NCI-H524 (cell line): Measurements from ENCODE around the gene RAD50.
"Not testable (repeated sequence)": the region's sequence is repeated elsewhere in the genome, so short reads cannot be mapped to it uniquely, and the experiment has no call there.

ENCODE experiments used
- DNase-seq, 2 experiments: peaks; one replicate each; lab custom pipeline; 2025; lab: John Stamatoyannopoulos, UW

The RAD50 gene

DNA sequence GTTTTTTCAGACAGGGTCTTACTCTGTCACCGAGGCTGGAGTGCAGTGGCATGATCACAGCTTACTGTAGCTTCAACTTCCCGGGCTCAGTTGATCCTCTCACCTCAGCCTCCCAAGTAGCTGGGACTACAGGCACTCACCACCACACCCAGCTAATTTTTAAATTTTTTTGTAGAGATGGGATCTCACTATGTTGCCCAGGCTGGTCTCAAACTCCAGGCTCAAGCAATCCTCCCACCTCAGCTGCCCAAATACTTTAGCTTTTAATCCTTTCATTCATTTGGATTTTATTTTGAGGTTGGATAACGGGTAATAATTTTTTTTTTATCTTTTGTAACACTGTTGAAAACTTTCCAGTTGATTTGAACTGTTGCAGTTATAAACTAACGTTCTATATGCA, 76.8 kb downstream of the RAD50 start:
- not testable (repeated sequence) for DNase-seq

DNA sequence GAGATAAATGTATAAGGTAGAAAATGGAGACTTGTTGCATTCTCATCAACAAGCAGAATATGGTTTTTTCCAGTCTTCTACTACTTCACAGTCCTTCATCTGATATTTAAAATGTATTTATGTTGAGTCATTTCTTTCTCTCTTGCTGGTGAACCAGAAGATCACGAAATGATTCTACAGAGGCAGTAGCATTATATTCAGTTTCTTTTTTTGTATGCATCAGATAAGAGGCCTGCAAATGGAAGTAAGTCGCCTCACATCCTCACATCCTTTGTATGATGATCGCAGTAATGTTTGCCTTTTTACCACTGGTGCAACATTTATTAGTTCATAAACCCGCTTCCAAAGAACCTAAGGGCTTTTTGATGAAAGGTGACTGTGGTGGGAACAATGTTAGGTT, 79.1 kb downstream of the RAD50 start:
- no peak for DNase-seq

DNA sequence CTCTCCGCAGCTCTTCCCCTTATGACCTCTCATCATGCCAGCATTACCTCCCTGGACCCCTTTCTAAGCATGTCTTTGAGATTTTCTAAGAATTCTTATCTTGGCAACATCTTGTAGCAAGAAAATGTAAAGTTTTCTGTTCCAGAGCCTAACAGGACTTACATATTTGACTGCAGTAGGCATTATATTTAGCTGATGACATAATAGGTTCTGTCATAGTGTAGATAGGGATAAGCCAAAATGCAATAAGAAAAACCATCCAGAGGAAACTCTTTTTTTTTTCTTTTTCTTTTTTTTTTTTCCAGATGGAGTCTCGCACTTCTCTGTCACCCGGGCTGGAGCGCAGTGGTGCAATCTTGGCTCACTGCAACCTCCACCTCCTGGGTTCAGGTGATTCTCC, 80.5 kb downstream of the RAD50 start:
- DNase-seq: no peak

DNA sequence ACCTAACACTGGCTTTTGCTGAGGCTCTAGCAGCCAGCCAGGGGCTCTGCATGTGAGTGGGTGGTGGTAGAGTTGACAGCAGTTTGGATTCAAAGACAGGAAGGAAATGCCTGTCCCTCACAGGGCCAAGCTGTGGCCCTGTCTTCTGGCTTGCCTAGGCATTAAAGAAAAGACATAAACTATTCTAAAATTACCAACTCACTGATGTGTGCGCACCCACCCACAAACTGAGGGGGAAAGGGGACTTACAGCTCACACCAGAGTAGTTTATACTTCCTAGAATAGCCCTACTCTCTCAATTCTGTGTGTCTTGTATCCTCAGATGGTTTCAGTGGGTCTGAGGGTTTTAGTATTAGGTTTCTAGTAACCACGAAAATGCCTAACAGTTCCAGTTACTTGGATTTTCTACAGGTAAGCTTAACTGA, 82.9 kb downstream of the RAD50 start:
- DNase-seq: no peak

DNA sequence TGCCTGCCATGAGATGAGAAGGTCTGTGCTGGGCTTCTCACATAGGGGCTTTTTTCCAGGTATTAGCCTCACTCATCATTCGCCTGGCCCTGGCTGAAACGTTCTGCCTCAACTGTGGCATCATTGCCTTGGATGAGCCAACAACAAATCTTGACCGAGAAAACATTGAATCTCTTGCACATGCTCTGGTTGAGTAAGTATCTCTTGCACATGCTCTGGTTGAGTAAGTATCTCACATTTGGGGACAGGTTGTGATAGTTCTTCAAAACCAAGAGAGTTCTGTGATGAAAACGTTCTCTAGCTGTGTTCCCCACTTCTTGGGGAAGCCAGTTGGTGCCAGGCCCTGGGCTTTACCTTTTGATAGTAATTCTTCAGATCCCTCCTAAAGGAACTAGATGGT, 83.8 kb downstream of the RAD50 start:
- no peak for DNase-seq

DNA sequence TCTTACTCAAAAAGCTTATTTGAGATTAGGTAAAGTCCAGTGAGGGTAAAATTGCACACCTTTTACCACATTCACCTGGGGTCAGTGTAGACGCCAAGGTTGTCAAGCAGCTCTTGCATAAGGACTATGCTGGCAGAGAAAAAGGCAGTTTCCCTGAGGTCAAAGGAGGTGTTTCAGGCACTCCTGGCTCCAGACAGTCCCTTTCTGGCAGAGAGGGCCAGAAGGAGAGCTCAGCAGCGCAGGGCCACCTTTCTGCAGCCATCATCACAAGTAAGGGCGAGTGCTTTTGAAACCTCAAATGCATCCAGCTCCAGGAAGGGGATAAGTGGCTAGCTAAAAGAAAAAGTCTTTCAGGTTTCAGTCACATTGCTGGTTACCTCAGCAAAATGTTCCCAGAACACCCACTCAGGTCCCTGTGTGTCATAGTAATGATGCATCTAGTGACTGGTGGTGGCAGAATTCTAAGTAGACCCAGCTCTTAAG, 84.5 kb downstream of the RAD50 start:
- no peak for DNase-seq

DNA sequence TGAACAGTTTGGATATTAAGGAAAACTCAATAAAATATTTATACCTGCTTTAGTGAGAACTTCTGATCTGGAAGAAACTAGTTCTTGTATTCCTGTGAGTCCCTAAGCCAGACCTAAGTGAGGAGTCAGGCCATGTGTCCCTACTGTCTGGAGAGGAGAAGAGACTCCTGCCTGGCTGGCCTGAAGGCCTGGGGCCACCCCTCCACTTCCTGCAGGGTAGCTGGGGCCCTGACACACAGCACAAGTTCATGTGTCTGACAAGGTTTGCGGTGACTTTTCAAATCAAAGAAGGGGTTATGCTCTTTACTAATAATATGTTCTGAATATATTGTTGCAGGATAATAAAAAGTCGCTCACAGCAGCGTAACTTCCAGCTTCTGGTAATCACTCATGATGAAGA, 85.1 kb downstream of the RAD50 start:
- no peak for DNase-seq

DNA sequence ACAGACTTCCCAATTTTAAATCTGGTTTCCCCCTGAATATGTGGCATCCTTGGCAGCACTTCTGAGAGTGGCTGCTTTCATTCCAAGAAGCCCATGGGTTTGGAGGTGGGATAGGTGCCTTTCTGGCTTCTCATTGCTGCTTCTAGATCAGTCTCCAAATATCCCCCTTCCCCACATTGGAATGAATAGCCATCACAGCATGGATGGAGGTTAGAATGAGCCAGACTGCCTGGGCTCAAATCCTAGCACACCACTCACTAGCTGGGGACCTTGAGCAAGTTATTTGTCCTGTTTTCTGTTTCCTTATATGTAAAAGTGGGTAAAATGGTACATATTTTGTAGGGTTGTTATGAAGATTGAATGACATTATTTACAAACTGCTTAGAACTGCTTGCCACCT, 87.4 kb downstream of the RAD50 start:
- no peak for DNase-seq

DNA sequence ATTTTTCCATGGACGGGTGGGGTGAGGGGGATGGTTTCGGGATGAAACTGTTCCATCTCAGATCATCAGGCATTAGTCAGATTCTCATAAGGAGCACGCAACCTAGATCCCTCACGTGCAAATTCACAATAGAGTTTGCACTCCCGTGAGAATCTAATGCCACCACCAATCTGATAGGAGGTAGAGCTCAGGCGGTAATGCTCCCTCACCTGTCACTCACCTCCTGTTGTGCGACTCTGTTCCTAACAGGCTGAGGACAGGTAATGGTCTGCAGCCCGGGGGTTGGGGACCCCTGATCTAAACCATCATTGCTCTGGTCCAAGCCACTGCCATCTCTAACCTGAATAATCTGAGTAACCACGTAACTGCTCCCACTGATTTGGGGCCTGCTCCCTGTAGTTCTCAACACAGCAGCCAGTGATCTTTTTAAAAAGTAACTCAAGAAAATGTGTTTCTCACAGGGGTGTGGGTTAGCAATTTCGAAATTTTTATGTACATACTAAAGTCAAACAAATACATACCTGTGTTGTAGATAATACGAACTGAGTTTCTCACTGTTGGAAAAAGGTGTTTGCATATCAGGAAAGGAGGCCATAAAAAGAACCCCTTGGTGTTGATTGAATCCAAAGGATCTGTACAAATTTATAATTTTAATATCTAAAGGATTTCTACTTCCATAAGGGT, 89.9 kb downstream of the RAD50 start:
- DNase-seq: no peak

DNA sequence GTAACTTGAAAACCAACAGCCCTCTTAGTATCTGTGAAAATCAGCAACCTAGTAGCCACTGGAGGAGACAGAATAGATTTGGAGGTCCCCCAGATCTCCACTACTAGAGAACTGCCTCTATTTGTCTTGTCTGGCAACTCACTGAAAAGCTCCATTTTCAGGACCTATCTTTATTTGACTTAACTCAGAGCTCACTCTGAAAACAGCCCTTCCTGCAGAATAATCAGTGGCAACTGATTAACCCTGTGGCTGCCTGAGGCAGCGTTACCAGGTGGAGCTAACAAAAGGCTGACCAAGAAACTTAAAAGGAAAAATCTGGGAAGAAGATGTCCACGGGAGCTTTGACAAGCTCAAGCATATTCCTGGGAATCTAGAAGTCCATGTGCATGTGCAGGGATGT, 90.7 kb downstream of the RAD50 start:
- no peak for DNase-seq

DNA sequence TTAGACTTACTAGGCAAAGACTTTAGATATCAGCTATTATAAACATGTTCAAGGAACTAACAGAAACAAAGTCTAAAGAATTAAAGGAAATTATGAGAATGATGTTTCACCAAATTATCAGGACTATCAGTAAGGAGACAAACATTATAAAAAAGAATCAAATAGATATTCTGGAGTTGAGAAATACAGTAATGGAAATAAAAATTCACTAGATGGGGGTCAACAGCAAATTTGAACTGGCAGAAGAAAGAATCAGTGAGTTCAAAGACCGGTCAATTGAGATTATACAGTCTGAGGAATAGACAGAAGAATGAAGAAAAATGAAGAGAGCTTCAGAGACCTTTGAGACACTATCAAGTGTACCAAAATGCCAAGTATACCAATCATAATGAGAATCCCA, 91.6 kb downstream of the RAD50 start:
- DNase-seq: no peak

DNA sequence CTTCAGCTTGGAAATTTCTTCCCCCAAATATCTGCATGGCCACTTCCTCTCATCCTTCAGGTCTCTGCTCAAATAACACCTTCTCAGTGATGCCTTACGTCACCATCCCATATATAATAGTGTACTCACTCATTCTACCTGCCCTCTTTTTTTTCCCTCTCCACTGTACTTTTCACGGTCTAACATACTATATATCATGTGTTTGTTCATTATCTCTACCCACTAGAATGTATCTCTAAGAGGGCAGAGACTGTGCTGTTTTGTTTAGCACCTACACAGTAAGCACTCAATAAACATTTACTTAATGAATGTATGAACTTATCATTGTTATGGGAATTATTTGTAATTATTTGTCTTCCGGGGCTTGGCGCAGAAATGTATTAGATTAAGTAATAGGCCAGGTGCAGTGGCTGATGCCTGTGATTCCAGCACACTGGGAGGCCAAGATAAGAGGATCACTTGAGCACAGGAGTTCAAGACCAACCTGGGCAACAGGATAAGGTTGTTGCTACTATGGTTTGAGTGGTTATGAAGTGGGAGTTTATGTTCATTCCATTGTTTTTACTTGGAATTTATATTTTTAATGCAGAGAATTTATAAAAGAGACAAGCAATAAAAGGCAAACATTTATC, 95.2 kb downstream of the RAD50 start:
- no peak for DNase-seq

DNA sequence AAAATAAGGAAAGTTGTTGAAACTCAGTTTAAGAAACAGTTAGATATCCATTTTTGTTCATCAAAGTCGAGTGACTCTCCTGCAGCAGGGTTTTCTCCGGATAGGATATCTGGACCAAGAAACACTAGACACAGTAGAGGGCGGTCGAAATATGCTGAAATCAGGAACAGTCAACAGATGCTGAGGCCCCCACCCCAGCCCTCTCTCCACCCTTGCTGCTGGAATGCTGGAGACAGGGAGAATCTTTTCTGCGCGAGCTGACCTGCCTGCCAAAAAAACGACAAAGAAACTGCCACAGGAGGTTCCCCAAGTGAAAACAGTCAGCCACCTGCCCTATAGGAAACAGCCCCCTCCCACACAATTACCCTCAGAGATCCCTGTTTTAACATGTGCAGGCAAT, 96.9 kb downstream of the RAD50 start:
- DNase-seq: peak; percentile 16 to 56

DNA sequence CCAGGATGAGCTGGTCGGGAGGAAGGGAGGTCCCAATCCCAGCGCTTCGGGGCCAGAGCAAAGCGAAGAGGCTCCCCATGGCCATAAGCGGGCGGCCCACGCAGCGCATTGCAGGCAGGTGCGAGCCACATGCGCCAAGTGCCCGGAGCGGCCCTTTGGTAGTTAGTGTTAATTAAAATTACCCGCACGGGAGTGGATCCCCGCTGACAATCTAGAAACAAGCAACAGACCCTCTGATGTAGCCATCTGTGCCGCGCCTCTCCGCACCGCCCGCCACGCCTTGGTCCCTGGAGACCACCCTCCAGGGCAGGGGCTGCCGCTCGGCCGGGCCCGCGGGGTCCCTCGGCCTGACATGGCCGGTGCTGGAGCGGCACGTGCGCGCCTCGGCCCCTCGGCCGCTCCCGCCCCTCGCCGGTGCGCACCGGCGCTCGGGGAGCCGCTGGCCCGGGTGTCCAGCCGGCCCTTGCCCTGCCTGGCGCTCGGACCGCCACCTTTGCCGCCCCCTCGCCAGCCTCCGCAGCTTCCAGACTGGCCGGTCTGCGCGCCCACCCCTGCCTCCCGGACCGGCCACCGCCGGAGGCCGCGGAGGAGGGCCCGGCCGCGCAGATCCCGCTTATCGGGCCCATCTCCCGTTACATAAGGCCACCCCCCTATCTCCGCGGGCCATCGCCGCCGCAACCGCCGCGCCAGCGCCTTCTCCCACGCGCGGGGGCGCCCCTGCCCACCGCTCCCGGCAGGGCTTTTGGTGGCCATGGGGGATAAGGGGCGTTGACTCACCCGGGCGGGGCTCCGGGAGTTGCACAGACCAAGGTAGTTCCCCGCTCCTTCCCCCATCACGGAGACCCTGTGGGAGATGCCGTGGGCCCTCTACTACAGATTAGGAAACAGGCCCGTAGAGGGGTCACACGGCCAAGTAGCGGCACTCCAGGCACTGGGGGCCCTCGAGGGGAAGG, 99.3 kb downstream of the RAD50 start:
- DNase-seq: peak; percentile 46 to 55

DNA sequence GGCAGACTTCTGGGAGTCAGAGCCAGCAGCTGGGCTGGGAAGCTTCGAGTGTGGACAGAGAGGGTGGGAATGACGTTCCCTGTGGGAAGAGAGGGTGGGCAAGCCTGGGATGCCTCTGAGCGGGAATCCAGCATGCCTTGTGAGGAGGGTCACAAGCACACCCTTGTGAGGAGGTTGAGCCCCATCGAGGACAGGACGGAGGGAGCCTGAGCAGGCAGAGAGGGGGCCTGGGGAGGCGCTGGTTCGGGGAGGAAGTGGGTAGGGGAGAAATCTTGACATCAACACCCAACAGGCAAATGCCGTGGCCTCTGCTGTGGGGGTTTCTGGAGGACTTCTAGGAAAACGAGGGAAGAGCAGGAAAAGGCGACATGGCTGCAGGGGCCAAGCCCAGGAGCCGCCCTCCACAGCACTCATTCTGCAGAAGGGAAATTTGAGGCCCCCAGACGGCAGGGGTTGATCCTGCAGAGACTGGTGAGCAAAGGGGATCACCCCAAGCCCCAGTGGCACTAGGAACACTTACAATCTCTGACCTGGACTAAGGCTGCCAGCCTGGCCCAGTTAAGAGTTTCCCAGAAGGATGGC, 100.1 kb downstream of the RAD50 start:
- no peak for DNase-seq

DNA sequence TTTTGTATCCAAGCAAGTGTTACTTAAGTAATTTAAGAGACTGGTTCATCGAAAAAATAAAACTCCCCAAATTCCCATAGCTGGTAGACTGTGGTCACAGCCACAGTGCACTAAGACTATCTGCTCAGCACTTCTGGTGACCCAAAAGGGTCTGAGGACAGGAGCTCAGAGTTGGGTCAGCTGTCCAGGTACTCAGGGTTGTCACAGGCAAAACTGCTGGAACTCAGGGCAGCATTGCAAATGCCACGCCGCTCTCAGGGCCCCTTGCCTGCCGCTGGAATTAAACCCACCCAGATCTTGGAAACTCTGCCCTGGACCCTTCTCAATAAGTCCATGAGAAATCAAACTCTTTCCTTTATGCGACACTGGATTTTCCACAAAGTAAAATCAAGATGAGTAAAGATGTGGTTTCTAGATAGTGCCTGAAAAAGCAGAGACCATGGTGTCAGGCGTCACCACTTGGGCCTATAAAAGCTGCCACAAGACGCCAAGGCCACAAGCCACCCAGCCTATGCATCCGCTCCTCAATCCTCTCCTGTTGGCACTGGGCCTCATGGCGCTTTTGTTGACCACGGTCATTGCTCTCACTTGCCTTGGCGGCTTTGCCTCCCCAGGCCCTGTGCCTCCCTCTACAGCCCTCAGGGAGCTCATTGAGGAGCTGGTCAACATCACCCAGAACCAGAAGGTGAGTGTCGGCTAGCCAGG, 101.1 kb downstream of the RAD50 start, which contains the start of gene IL13:
Gene IL13, plus strand, starts transcription at position 498 of the 705 bp plus-strand sequence. Its CDS starts 14 bp downstream, at position 512.
- no peak for DNase-seq

DNA sequence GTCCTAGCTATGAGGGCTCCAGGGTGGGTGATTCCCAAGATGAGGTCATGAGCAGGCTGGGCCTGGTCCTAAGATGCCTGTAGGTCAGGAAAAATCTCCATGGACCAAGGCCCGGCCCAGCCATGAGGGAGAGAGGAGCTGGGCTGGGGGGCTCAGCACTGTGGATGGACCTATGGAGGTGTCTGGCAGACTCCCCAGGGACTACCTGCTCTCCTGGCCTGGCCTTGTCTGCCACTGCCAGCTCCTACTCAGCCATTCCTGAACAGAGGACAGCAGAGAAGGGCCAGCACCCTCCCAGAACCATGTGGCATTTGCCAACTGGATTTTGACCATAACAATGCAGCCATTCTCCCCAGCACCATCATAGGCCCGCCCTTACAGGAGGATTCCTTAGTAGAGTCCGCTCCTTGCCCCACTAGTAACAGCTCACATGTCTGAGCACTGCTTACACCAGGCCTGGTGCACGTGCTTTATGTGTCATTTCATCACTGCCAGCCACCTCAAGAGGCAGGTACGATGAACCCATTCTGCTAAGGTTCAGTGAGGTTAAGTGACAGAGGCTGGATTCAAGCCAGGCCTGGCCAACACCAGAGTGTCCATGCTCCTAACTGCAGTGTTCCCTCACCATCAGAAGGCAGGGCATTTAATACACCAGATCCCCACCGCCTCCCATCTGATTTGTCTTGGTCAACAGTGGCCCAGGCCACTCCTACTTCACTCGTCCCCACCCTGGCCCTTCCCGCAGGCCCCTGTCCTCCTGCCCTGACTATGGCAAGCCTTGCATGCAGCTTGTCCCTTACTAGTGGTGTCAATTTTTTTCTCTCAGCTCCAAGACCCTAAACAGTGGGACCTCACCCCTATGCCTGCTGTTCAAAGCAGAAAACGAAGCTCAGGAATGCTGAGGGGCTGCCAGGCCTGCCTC, 101.9 kb downstream of the RAD50 start:
- no peak for DNase-seq

DNA sequence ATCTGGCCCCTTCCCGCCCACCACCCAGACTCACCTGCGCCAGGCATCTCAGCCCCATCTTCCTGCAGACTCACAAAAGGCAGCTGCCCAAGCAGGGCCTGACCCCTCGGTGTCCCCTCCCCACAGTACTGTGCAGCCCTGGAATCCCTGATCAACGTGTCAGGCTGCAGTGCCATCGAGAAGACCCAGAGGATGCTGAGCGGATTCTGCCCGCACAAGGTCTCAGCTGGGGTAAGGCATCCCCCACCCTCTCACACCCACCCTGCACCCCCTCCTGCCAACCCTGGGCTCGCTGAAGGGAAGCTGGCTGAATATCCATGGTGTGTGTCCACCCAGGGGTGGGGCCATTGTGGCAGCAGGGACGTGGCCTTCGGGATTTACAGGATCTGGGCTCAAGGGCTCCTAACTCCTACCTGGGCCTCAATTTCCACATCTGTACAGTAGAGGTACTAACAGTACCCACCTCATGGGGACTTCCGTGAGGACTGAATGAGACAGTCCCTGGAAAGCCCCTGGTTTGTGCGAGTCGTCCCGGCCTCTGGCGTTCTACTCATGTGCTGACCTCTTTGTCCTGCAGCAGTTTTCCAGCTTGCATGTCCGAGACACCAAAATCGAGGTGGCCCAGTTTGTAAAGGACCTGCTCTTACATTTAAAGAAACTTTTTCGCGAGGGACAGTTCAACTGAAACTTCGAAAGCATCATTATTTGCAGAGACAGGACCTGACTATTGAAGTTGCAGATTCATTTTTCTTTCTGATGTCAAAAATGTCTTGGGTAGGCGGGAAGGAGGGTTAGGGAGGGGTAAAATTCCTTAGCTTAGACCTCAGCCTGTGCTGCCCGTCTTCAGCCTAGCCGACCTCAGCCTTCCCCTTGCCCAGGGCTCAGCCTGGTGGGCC, 103.1 kb downstream of the RAD50 start:
- no peak for DNase-seq

DNA sequence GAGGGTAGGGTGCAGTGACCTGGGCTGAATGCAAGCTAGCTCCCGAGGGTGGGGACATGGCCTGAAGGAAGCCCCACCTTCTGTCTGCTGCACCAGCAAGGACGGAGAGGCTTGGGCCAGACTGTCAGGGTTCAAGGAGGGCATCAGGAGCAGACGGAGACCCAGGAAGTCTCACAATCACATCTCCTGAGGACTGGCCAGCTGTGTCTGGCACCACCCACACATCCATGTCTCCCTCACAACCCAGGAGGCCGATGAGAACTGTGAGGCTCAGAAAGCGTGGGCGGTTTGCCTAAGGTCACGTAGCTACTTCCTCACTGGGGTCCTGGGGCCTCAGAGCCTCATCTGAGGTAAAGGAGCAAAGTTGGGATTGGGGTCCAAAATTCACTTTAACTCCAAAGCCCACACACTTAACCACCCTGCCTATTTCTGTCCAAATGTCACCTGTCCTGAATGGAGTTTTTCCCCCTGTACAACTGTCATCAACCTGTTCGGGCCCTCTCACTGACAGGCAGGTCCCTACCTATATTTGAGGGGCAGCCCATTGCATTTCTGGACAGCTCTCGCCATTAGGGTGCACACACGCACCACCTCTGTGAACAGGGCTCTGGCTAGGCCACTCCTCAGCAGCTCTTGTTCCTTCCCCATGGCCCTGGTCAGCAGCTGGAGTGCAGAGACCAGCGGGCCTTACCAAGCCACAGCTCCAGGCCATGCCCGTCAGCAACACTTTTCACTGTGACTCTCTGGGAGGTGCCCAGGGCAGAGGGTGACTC, 104.6 kb downstream of the RAD50 start:
- no peak for DNase-seq
